Measurements from ENCODE around the gene ARHGAP22.

Gene ARHGAP22

GRCh38 chr10:48595539-48595932, 9.3 kb downstream of the ARHGAP22 start:
- TF ChIP-seq, protein P1, sequence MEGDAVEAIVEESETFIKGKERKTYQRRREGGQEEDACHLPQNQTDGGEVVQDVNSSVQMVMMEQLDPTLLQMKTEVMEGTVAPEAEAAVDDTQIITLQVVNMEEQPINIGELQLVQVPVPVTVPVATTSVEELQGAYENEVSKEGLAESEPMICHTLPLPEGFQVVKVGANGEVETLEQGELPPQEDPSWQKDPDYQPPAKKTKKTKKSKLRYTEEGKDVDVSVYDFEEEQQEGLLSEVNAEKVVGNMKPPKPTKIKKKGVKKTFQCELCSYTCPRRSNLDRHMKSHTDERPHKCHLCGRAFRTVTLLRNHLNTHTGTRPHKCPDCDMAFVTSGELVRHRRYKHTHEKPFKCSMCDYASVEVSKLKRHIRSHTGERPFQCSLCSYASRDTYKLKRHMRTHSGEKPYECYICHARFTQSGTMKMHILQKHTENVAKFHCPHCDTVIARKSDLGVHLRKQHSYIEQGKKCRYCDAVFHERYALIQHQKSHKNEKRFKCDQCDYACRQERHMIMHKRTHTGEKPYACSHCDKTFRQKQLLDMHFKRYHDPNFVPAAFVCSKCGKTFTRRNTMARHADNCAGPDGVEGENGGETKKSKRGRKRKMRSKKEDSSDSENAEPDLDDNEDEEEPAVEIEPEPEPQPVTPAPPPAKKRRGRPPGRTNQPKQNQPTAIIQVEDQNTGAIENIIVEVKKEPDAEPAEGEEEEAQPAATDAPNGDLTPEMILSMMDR (conservative IDR thresholded peaks at IDR 0.05; ENCODE audit: low read depth, low read length): no peak
- DNase-seq (ENCODE audit: low read depth): no peak

GRCh38 chr10:48594803-48595538, 9.9 kb downstream of the ARHGAP22 start:
- no peak for DNase-seq (ENCODE audit: low read depth)
- TF ChIP-seq, protein P1 (conservative IDR thresholded peaks at IDR 0.05; ENCODE audit: low read depth, low read length): no peak
- H3K4me3 ChIP-seq (ENCODE audit: low read length): no peak overlapping the region

More at GRCh38 chr10:48595539-48595932, 9.3 kb downstream of the ARHGAP22 start:
- H3K4me3 ChIP-seq (ENCODE audit: low read length): no peak overlapping the region

DNA sequence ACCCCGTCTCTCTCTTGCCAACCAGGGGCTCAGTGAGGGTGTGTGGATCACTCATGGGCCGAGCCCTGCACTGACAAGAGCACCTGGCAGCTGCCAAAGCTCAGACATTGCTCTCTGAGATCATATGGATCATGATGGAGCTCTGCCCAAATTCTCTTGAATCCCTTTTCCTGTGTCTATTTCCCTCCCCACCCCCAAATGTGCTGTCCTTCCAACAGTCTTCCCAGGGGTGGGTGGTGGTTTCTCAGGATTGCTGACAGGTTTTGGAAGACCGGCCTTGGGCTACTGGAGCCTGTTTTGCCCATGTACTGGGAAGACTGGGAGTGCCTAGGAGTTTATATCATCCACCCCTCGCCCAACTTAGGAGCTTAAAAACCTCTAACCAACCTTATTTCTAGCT, 10.5 kb downstream of the ARHGAP22 start:
- H3K4me3 ChIP-seq (ENCODE audit: low read length): no peak overlapping the region
- TF ChIP-seq, protein P1 (conservative IDR thresholded peaks at IDR 0.05; ENCODE audit: low read depth, low read length): no peak
- DNase-seq (ENCODE audit: low read depth): no peak

- DNase-seq (ENCODE audit: low read depth): no peak
- no peak overlapping the region for H3K4me3 ChIP-seq (ENCODE audit: low read length)
- TF ChIP-seq, protein P1 (conservative IDR thresholded peaks at IDR 0.05; ENCODE audit: low read depth, low read length): no peak
These were observed 12.5 kb downstream of the ARHGAP22 start for GRCh38 chr10:48592346-48592745.

DNA sequence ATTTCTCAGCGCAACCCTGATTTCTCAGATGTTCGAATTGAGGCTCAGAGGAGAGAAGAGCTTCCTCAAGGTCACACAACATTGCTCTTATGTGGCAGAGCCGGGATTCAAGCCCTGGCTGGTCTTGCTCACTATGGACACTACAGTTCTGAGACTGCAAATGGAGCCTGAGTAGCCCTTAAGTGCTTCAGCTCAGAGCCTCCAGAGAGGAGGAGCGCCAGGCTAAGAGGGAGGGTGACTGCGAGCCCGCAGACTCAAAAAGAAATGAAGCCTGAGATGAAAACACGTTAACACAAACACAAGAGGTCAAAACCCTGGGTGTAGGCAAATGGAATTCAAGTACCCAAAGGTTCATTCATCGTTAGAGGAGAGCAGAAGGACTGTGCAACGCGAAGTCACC, 13.9 kb downstream of the ARHGAP22 start:
- TF ChIP-seq, protein P1 (conservative IDR thresholded peaks at IDR 0.05; ENCODE audit: low read depth, low read length): no peak
- no peak for DNase-seq (ENCODE audit: low read depth)
- H3K4me3 ChIP-seq (ENCODE audit: low read length): no peak overlapping the region

DNA sequence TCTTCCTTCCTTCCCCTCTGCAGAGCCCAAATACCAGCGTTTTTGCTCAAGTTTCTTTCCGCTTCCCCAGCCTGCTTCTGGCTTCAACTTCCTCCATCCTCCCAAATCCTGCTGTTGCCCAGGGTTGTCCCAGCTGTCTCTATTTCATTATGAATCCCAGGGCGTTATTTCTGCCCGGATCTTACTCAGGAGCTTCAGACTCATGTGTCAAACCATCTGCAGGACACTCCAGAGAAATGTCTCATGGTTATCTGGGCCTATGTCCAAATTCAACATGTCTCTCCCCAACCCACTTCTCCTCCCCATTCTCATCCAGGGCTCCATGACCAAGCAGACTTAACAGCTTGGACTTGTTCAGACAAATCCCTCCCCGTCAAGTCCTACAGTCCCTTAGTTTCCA, 15.6 kb downstream of the ARHGAP22 start:
- TF ChIP-seq, protein P1 (conservative IDR thresholded peaks at IDR 0.05; ENCODE audit: low read depth, low read length): no peak
- no peak for DNase-seq (ENCODE audit: low read depth)
- H3K4me3 ChIP-seq (ENCODE audit: low read length): no peak overlapping the region

GRCh38 chr10:48587819-48588218, 17.1 kb downstream of the ARHGAP22 start:
- TF ChIP-seq, protein P1 (conservative IDR thresholded peaks at IDR 0.05; ENCODE audit: low read depth, low read length): no peak
- H3K4me3 ChIP-seq (ENCODE audit: low read length): no peak overlapping the region
- no peak for DNase-seq (ENCODE audit: low read depth)
